HepG2 (cell line): Measurements from ENCODE around the gene ABCA3. TPM values are rescaled to one million over a fixed set of nuclear protein-coding genes. Genes with fewer than 3 reads are reported as not detected.

Source experiments
- CAMTA2 ChIP-seq: sonication (generic); formaldehyde crosslinking; IDR thresholded peaks from 2 replicates; pipeline ENCODE4 v1.4.0; 2020; ENCODE audit warnings: mild to moderate bottlenecking, missing genetic modification reagents, borderline replicate concordance
- EZH2 ChIP-seq: conservative IDR thresholded peaks from 2 replicates; pipeline ENCODE4 v1.6.1; 2012; ENCODE audit warnings: mild to moderate bottlenecking, low read depth, low read length, moderate library complexity
- RXRB ChIP-seq: IDR thresholded peaks from 2 replicates; pipeline ENCODE4 v1.6.1; 2016; ENCODE audit warnings: borderline replicate concordance, missing genetic modification reagents, missing compliant biosample characterization
- polyA plus RNA-seq, 8 experiments: library from polyadenylated mRNA; depleted of rRNA in 3 of 8; stranded (reverse) in 7 of 8; unstranded in 1 of 8; fragments of >200 nt; fragmentation: Illumina TruSeq in 4 of 8; extraction: Trizol in 4 of 8; gene quantifications; 2 replicates each; pipeline versions ENCODE4 v1.2.1 to v1.2.3, GENCODE V29; 2011 to 2016; ENCODE audit warnings: low read depth in 4 of 8, missing spikeins in 1 of 8, mixed read lengths in 1 of 8; ENCODE audit not compliant: insufficient read depth in 1 of 8
- total RNA-seq, 5 experiments: library from RNA; depleted of rRNA; stranded (reverse); fragments of >200 nt; fragmentation: Illumina TruSeq; extraction: Trizol; gene quantifications; 2 replicates each; pipeline ENCODE4 v1.2.3, GENCODE V29; 2016; ENCODE audit warnings: low read depth in 1 of 5
- TF ChIP-seq, protein P1 (sequence below): sonication (generic); formaldehyde crosslinking; IDR thresholded peaks from 2 replicates; pipeline ENCODE4 v1.5.0; 2020; ENCODE audit warnings: mild to moderate bottlenecking, missing genetic modification reagents, borderline replicate concordance

The ABCA3 gene
- total and polyA plus RNA-seq, 2 of the 13 experiments (the other 11 are each of a cell fraction or from before 2014, with no cell fraction given): 0.60 to 1.5 TPM

DNA sequence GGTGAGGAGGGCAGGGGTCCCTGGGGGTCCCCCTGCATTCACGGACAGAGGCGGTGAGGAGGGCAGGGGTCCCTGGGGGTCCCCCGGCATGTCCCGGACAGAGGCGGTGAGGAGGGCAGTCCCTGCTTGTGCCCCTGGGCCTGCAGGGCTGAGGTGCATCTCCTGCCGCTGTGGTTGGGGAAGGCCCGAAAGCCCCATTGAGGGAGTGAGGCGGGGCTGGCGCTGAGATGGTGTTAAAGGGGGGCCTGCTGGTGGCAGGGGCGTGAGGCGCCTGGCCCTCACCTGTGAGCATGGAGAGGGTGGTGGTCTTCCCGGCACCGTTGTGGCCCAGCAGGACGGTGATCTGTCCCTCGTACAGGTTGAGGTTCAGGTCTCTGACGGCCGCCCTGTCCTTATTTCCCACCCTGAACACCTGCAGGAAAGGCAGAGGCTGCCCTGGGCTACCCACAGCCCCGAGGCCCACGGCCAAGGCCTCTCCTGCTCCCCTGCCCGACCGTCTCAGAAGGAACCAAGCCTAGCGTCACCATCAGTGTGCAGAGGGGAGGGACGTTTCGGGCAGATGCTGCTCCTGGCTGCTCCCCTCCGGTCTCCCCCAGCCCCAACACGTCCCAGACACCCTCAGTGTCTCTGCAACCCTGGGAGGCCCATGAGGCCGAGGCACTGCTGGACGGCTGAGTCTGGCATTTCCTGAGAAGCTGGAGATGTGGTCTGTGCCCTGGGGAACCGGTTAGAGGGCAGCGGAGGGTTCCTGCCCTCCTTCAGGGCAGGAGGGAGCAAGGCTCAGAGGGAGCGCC is 41.2 kb downstream of the ABCA3 start (continued):
- TF ChIP-seq, protein P1, sequence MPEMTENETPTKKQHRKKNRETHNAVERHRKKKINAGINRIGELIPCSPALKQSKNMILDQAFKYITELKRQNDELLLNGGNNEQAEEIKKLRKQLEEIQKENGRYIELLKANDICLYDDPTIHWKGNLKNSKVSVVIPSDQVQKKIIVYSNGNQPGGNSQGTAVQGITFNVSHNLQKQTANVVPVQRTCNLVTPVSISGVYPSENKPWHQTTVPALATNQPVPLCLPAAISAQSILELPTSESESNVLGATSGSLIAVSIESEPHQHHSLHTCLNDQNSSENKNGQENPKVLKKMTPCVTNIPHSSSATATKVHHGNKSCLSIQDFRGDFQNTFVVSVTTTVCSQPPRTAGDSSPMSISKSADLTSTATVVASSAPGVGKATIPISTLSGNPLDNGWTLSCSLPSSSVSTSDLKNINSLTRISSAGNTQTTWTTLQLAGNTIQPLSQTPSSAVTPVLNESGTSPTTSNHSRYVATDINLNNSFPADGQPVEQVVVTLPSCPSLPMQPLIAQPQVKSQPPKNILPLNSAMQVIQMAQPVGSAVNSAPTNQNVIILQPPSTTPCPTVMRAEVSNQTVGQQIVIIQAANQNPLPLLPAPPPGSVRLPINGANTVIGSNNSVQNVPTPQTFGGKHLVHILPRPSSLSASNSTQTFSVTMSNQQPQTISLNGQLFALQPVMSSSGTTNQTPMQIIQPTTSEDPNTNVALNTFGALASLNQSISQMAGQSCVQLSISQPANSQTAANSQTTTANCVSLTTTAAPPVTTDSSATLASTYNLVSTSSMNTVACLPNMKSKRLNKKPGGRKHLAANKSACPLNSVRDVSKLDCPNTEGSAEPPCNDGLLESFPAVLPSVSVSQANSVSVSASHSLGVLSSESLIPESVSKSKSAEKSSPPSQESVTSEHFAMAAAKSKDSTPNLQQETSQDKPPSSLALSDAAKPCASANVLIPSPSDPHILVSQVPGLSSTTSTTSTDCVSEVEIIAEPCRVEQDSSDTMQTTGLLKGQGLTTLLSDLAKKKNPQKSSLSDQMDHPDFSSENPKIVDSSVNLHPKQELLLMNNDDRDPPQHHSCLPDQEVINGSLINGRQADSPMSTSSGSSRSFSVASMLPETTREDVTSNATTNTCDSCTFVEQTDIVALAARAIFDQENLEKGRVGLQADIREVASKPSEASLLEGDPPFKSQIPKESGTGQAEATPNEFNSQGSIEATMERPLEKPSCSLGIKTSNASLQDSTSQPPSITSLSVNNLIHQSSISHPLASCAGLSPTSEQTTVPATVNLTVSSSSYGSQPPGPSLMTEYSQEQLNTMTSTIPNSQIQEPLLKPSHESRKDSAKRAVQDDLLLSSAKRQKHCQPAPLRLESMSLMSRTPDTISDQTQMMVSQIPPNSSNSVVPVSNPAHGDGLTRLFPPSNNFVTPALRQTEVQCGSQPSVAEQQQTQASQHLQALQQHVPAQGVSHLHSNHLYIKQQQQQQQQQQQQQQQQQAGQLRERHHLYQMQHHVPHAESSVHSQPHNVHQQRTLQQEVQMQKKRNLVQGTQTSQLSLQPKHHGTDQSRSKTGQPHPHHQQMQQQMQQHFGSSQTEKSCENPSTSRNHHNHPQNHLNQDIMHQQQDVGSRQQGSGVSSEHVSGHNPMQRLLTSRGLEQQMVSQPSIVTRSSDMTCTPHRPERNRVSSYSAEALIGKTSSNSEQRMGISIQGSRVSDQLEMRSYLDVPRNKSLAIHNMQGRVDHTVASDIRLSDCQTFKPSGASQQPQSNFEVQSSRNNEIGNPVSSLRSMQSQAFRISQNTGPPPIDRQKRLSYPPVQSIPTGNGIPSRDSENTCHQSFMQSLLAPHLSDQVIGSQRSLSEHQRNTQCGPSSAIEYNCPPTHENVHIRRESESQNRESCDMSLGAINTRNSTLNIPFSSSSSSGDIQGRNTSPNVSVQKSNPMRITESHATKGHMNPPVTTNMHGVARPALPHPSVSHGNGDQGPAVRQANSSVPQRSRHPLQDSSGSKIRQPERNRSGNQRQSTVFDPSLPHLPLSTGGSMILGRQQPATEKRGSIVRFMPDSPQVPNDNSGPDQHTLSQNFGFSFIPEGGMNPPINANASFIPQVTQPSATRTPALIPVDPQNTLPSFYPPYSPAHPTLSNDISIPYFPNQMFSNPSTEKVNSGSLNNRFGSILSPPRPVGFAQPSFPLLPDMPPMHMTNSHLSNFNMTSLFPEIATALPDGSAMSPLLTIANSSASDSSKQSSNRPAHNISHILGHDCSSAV: no peak
- TF ChIP-seq CAMTA2 (CRISPR knock-in tag): no peak
- no peak for TF ChIP-seq EZH2
- TF ChIP-seq RXRB (CRISPR knock-in tag): no peak
